Gastroesophageal sphincter (tissue), 4 donors: ENCODE data around the gene CCL22. TPM values are rescaled to one million over a fixed set of nuclear protein-coding genes. Genes with fewer than 3 reads are reported as not detected.

Experiments used
- ATAC-seq: fragments of 150-250 bp; one replicate; pipeline ENCODE4 v1.9.1; 2016; ENCODE audit warnings: mild to moderate bottlenecking, moderate library complexity
- H3K27ac ChIP-seq, 4 donors: fragments of 200-600 bp; sonication (generic) in 3 of 4; 1 replicate in 3 of 4; 2 replicates in 1 of 4; pipeline ENCODE4 v1.5.1; 2016 to 2019
- H3K27me3 ChIP-seq: fragments of 200-600 bp; sonication (generic); one replicate; pipeline ENCODE4 v1.5.1; 2019
- H3K36me3 ChIP-seq, 2 donors: fragments of 200-600 bp; sonication (generic); one replicate each; pipeline ENCODE4 v1.5.1; 2019; ENCODE audit warnings: control low read depth in 1 of 2
- H3K4me1 ChIP-seq, 3 donors: fragments of 200-600 bp; sonication (generic); 1 replicate in 2 of 3; 2 replicates in 1 of 3; pipeline ENCODE4 v1.5.1; 2016 to 2019; ENCODE audit warnings: control low read depth in 2 of 3
- H3K4me3 ChIP-seq, 2 donors: fragments of 200-600 bp; sonication (generic); one replicate each; pipeline ENCODE4 v1.5.1; 2019; ENCODE audit warnings: mild to moderate bottlenecking in 1 of 2, moderate library complexity in 1 of 2
- H3K9me3 ChIP-seq, 3 donors: fragments of 200-600 bp; sonication (generic); one replicate each; pipeline ENCODE4 v1.5.1; 2017 to 2019; ENCODE audit warnings: control low read depth in 2 of 3
- EP300 ChIP-seq: sonication (generic); formaldehyde crosslinking; IDR thresholded peaks from one replicate; pipeline ENCODE4 v1.6.1; 2017; ENCODE audit warnings: antibody characterized with exemption, mild to moderate bottlenecking
- POLR2A ChIP-seq, 2 donors: fragments of 450-650 bp; IDR thresholded peaks; one replicate each; pipeline ENCODE4 v1.6.1; 2017; ENCODE audit warnings: antibody characterized with exemption in 2 of 2, mild to moderate bottlenecking in 2 of 2, moderate library complexity in 1 of 2
- POLR2AphosphoS5 ChIP-seq: sonication (generic); formaldehyde crosslinking; IDR thresholded peaks from one replicate; pipeline ENCODE4 v1.6.1; 2017; ENCODE audit warnings: antibody characterized with exemption
- WGBS, 2 donors: methylation state at CpG; one replicate each; pipeline ENCODE4 v1.1.5; 2018; ENCODE audit warnings: low coverage in 1 of 2; 5-methylcytosine and 5-hydroxymethylcytosine counted together
- total RNA-seq, 4 donors: library from RNA; depleted of rRNA; stranded (reverse); fragments of >200 nt; gene quantifications; one replicate each; pipeline ENCODE4 v1.1.0, GENCODE V29; 2016
- TF ChIP-seq, protein P1 (sequence below), 4 experiments: fragments of 200-600 bp in 2 of 4; fragments of 450-650 bp in 2 of 4; sonication (generic) in 1 of 4; IDR thresholded peaks; one replicate each; pipeline ENCODE4 v1.5.1; 2017 to 2019; ENCODE audit warnings: antibody characterized with exemption in 4 of 4, mild to moderate bottlenecking in 2 of 4, moderate library complexity in 2 of 4

CCL22 gene
- total RNA-seq, 4 donors from 2014 or later = not detected

DNA sequence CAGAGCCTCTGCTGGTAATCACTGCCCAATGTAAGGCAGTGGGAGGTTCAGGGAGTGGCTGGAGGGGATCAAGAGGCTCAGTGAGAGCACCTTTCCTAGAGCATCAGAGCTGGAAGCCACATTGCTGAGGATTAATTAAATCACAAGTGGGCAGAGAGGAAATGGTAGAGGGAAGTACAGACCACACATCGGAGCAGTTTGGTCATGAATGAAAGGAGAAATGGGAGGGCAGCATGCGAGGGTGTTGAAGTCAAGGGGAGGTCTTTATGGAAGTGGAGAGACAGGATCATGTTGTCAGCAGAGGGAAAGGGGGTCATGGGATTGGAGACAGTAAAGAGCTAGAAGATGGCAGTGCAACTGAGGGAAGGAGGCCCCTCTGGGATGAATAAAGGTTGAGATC, 48.3 kb downstream of the CCL22 start:
- no peak for ATAC-seq
- Histone ChIP-seq H3K4me3 (no peak overlapping the region), H3K27ac (no peak overlapping the region), H3K9me3 (no peaks in the 10 kb centered on the region), H3K4me1 (peaks cover 0 to 9% (median 2%) of the 10 kb centered on the region in 3 donors), H3K27me3 (no peaks in the 10 kb centered on the region), H3K36me3 (no peaks in the 10 kb centered on the region)
- TF ChIP-seq, protein P1, sequence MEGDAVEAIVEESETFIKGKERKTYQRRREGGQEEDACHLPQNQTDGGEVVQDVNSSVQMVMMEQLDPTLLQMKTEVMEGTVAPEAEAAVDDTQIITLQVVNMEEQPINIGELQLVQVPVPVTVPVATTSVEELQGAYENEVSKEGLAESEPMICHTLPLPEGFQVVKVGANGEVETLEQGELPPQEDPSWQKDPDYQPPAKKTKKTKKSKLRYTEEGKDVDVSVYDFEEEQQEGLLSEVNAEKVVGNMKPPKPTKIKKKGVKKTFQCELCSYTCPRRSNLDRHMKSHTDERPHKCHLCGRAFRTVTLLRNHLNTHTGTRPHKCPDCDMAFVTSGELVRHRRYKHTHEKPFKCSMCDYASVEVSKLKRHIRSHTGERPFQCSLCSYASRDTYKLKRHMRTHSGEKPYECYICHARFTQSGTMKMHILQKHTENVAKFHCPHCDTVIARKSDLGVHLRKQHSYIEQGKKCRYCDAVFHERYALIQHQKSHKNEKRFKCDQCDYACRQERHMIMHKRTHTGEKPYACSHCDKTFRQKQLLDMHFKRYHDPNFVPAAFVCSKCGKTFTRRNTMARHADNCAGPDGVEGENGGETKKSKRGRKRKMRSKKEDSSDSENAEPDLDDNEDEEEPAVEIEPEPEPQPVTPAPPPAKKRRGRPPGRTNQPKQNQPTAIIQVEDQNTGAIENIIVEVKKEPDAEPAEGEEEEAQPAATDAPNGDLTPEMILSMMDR (IDR thresholded peaks at IDR 0.05) = no peak
- TF ChIP-seq EP300 (no peak), POLR2A (IDR thresholded peaks at IDR 0.05) (no peak), POLR2AphosphoS5 (no peak)
- WGBS, 2 donors = 71 to 76% methylated on average over 2 of the region's 2 CpGs

DNA sequence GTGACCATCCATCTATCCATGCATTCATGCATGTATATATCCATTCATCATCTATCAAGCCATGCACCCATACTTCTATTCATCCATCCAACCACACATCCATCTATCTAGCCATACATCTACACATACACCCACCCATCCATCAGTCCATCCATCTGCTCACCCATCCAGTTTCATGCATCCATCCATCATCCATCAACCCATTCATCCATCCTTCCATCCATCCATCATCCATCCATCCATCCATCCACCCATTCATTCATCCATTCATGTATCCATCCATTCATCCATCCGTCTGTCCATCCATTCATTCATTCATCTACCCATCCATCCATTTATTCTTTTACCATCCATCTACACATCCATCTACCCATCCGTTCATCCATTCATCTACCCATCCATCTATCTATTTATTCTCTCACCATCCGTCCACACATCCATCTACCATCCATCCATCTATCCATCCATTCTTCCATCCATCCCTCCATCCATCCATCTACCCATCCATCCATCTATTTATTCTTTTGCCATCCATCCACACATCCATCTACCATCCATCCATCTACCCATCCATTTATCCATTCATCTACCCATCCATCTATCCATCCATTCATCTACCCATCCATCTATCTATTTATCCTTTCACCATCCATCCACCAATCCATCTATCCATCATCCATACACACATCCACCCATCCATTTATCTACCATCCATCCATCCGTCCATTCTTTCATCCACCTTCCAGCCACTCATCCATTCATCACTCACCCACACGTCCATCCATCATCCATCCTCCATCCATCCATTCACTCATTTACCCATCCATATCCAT, 49.2 kb downstream of the CCL22 start:
- Histone ChIP-seq H3K4me3 (no peak overlapping the region), H3K27ac (no peak overlapping the region), H3K27me3 (no peaks in the 10 kb centered on the region), H3K9me3 (no peaks in the 10 kb centered on the region), H3K4me1 (peaks cover 0 to 9% (median 2%) of the 10 kb centered on the region in 3 donors), H3K36me3 (no peaks in the 10 kb centered on the region)
- 82 to 90% methylated on average over 5 of the region's 5 CpGs for WGBS, 2 donors
- no peak for ATAC-seq
- TF ChIP-seq POLR2AphosphoS5 = no peak
- no peak for TF ChIP-seq EP300
- TF ChIP-seq POLR2A (IDR thresholded peaks at IDR 0.05) = no peak

DNA sequence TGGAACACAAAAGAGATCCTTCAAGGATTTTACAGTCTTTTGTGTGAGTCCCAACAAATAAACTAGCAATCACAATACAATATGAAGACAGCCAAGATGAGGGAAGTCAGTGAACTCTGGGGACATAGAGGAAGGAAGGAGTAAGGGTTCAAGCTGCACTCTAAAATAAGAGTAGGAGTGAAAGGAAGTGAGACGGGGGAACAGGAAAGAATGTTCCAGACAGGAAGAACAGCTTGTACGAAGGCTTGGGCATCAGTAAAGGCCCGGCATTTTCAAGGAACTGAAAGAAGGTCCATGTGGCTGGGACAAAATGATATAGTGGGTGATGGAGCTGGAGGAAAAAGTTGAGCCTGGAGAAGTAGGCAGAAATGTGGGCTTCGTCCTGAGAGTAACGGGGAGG, 50.5 kb downstream of the CCL22 start:
- Histone ChIP-seq H3K27ac (peak overlapping the region in 1 of 4 donors; percentile 54), H3K27me3 (no peaks in the 10 kb centered on the region), H3K4me1 (peaks cover 0 to 9% (median 2%) of the 10 kb centered on the region in 3 donors), H3K9me3 (no peaks in the 10 kb centered on the region), H3K4me3 (no peak overlapping the region), H3K36me3 (no peaks in the 10 kb centered on the region)
- ATAC-seq = peak; percentile 21
- TF ChIP-seq POLR2A (IDR thresholded peaks at IDR 0.05) (no peak), POLR2AphosphoS5 (no peak), EP300 (no peak)
- TF ChIP-seq, protein P1 (IDR thresholded peaks at IDR 0.05) = no peak
- WGBS, 2 donors = 56 to 94% methylated on average over 2 to 5 of the region's 5 CpGs

DNA sequence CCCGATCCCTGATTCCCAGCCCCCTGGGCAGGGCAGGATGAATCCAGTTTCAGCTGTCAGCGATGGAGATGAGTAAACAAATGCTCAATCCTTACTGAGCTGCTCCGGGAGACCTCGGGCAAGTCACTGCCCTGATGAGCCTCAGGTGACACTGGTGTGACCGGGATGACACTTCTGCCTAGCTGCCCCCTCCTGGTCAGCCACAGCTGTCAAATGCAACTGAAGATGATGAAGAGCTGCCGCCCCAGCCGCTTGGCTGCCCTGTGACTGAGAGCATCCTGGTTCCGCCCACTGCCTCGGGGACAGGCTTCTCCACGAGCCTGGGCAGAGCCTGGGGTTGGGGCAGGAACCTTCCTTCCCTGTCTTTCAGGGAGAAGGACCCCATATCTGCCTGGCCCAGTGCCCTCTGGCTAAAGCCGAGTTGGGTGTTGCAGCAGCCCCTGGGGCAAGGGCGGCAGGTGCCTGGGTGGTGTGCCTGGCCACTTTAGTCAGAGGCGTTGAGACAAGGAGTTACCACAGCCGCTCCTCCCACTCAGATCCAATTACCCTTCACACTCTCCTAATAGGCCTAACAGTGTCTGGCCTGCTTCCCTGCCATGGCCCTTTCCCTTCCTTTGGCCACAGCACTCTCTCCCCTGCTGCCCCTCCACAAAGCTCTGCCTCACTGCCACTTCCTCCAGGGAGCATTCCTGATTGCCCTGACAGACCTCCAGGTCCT, 51.4 kb downstream of the CCL22 start:
- H3K36me3 ChIP-seq = no peaks in the 10 kb centered on the region
- TF ChIP-seq EP300 (no peak), POLR2A (IDR thresholded peaks at IDR 0.05) (no peak), POLR2AphosphoS5 (no peak)
- 49 to 61% methylated on average over 2 to 6 of the region's 14 CpGs for WGBS, 2 donors
- H3K4me1 ChIP-seq = peaks cover 0 to 9% (median 2%) of the 10 kb centered on the region in 3 donors
- no peak for ATAC-seq
- peak overlapping the region in 2 of 4 donors; percentile 29 to 54 for H3K27ac ChIP-seq
- H3K9me3 ChIP-seq = no peaks in the 10 kb centered on the region
- H3K4me3 ChIP-seq = no peak overlapping the region
- H3K27me3 ChIP-seq = no peaks in the 10 kb centered on the region

DNA sequence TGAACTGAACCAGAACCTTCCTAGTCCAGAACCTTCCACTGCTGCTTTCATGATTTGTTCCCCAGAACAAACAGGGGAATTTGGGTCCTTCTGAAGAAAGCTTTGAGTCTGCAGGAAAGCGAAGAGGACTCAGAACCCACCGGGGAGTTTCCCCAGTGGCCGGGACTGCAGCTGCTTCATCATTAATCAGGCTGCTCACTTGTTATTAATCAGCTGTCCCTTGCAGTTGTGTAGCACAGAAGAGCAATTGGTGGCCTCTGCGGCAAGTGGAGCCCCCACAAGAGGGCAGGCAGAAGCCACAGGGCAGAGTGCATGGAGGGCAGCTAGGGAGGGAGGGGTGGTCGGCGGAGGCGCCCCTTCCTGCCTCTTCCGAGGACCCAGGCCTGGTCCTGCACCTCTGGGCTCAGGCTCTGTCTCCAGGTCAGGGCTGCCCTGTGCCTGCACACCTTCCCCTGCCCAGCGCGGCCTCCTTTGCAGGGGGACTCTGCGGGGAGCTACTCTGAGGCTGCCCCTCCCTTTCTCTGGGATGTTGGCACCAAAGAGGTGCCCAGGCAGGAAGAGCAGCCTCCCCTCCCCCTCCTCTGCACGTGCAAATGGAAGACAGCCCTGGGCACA, 52.9 kb downstream of the CCL22 start:
- Histone ChIP-seq H3K27me3 (no peaks in the 10 kb centered on the region), H3K27ac (no peak overlapping the region), H3K4me1 (peaks cover 0 to 13% (median 5%) of the 10 kb centered on the region in 3 donors), H3K36me3 (no peaks in the 10 kb centered on the region), H3K9me3 (no peaks in the 10 kb centered on the region), H3K4me3 (no peak overlapping the region)
- no peak for TF ChIP-seq POLR2AphosphoS5
- no peak for TF ChIP-seq POLR2A (IDR thresholded peaks at IDR 0.05)
- TF ChIP-seq EP300 = no peak
- TF ChIP-seq, protein P1 (IDR thresholded peaks at IDR 0.05) = no peak
- ATAC-seq = no peak
- no CpG with 5 or more reads among the region's 12 CpGs for WGBS, 2 donors
